HEK293 (cell line): ENCODE data around the gene RABEP1.
"Not testable (repeated sequence)": the region's sequence is repeated elsewhere in the genome, so short reads cannot be mapped to it uniquely, and the experiment has no call there.

Source experiments
- CTCF ChIP-seq: fragments of 450-650 bp; formaldehyde crosslinking; IDR thresholded peaks from 2 replicates; pipeline ENCODE4 v1.5.1; 2016; ENCODE audit warnings: missing biosample characterization, missing genetic modification characterization
- HOXC10 ChIP-seq: sonication (generic); formaldehyde crosslinking; IDR thresholded peaks from 2 replicates; pipeline ENCODE4 v1.8.1; 2023; ENCODE audit warnings: mild to moderate bottlenecking, missing genetic modification reagents
- SALL2 ChIP-seq: fragments of 450-650 bp; formaldehyde crosslinking; IDR thresholded peaks from 2 replicates; pipeline ENCODE4 v1.5.0; 2017; ENCODE audit warnings: missing biosample characterization, mild to moderate bottlenecking, missing genetic modification characterization, borderline replicate concordance
- ZNF561 ChIP-seq: fragments of 450-650 bp; IDR thresholded peaks from 2 replicates; pipeline ENCODE4 v1.5.1; 2018; ENCODE audit warnings: missing biosample characterization, missing genetic modification characterization, borderline replicate concordance

- not testable (repeated sequence) for TF ChIP-seq ZNF561; HOXC10 (CRISPR knock-in tag); SALL2 (tag by site-specific recombination)
- TF ChIP-seq CTCF: peak; percentile 12; the same call in 1 of the 2 replicates
Measured at GRCh38 chr17:5431234-5431633, 149.2 kb downstream of the RABEP1 start.
